Uterus (tissue), 2 donors: ENCODE data around the gene AKR1C8.

Experiments used
- CTCF ChIP-seq, 4 experiments: fragments of 200-600 bp in 2 of 4; fragments of 450-650 bp in 2 of 4; sonication (generic) in 2 of 4; IDR thresholded peaks; one replicate each; pipeline ENCODE4 v1.5.1; 2016 to 2019; ENCODE audit warnings: antibody characterized with exemption in 4 of 4, mild to moderate bottlenecking in 2 of 4, moderate library complexity in 1 of 4
- POLR2A ChIP-seq, 2 donors: fragments of 450-650 bp; IDR thresholded peaks; one replicate each; pipeline ENCODE4 v1.6.1; 2016; ENCODE audit warnings: antibody characterized with exemption in 2 of 2, mild to moderate bottlenecking in 1 of 2, moderate library complexity in 1 of 2

- TF ChIP-seq CTCF (IDR thresholded peaks at IDR 0.05) (no peak), POLR2A (IDR thresholded peaks at IDR 0.05) (no peak)
Observed at GRCh38 chr10:5165738-5166137, 19.2 kb downstream of the AKR1C8 start.
